Ascending aorta (tissue), 2 donors: ENCODE measurements around the gene ASB18. TPM values are rescaled to one million over a fixed set of nuclear protein-coding genes. Genes with fewer than 3 reads are reported as not detected.

ENCODE experiments used
- DNase-seq, 2 donors: peaks; one replicate each; pipeline ENCODE4 v3.0.0-alpha.2; 2019; ENCODE audit warnings: low spot score in 2 of 2
- H3K27ac ChIP-seq, 2 donors: fragments of 200-600 bp; sonication (generic); one replicate each; pipeline ENCODE4 v1.5.1; 2016 to 2017; ENCODE audit warnings: mild to moderate bottlenecking in 1 of 2
- H3K27me3 ChIP-seq: fragments of 200-600 bp; sonication (generic); one replicate; pipeline ENCODE4 v1.5.1; 2017
- H3K36me3 ChIP-seq, 2 donors: fragments of 200-600 bp; sonication (generic); one replicate each; pipeline ENCODE4 v1.5.1; 2016
- H3K4me1 ChIP-seq, 2 donors: fragments of 200-600 bp; sonication (generic); one replicate each; pipeline ENCODE4 v1.5.1; 2016 to 2017; ENCODE audit warnings: mild to moderate bottlenecking in 1 of 2
- H3K4me3 ChIP-seq, 2 donors: fragments of 200-600 bp; sonication (generic); one replicate each; pipeline ENCODE4 v1.5.1; 2016 to 2017; ENCODE audit warnings: mild to moderate bottlenecking in 1 of 2
- H3K9me3 ChIP-seq, 2 donors: fragments of 200-600 bp; sonication (generic); one replicate each; pipeline ENCODE4 v1.5.1; 2016
- CTCF ChIP-seq, 3 experiments: fragments of 200-600 bp in 2 of 3; fragments of 450-650 bp in 1 of 3; sonication (generic) in 2 of 3; IDR thresholded peaks; one replicate each; pipeline ENCODE4 v1.5.1; 2016 to 2019; ENCODE audit warnings: antibody characterized with exemption in 3 of 3, mild to moderate bottlenecking in 1 of 3, moderate library complexity in 1 of 3
- intact Hi-C: fragments of 100-400 bp; cut with DNase I; formaldehyde crosslinking; loops from one replicate; pipeline ENCODE4 v1.15.1; 2023
- total RNA-seq: library from RNA; depleted of rRNA; stranded (reverse); fragments of >200 nt; gene quantifications from one replicate; pipeline ENCODE4 v1.1.0, GENCODE V29; 2016

Gene ASB18
- total RNA-seq, 1 donor from 2014 or later = not detected

- H3K4me1 ChIP-seq = no peaks in the 10 kb centered on the region
- no peak overlapping the region for H3K27ac ChIP-seq
- no peaks in the 10 kb centered on the region for H3K36me3 ChIP-seq
- H3K27me3 ChIP-seq = no peaks in the 10 kb centered on the region
- TF ChIP-seq CTCF (IDR thresholded peaks at IDR 0.05) = no peak
- H3K4me3 ChIP-seq = no peak overlapping the region
- no peak for DNase-seq
- intact Hi-C loops = no loop called here
- no peaks in the 10 kb centered on the region for H3K9me3 ChIP-seq
These were observed 67.8 kb downstream of the ASB18 start for GRCh38 chr2:236196366-236196765.

DNA sequence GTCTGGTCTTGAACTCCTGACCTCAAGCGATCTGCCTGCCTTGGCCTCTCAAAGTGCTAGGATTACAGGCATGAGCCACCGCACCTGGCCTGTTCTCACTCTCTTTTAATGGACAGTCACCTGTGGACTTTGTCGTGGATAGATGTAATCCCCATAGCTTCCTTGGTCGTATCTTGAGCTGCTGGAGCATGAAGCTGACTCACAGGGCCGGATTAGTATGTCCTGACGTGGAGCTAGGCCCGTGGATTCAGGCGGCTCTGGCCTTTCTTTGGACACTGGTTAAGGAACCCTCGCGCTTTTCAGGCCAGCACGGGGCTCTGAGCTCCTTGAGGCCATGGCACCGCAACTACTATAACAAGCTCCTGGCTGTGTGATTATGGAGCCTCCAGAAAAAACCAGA is 68.5 kb downstream of the ASB18 start:
- DNase-seq = no peak
- Histone ChIP-seq H3K4me3 (no peak overlapping the region), H3K36me3 (no peaks in the 10 kb centered on the region), H3K4me1 (no peaks in the 10 kb centered on the region), H3K9me3 (no peaks in the 10 kb centered on the region), H3K27ac (no peak overlapping the region), H3K27me3 (no peaks in the 10 kb centered on the region)
- intact Hi-C loops = no loop called here
- TF ChIP-seq CTCF (IDR thresholded peaks at IDR 0.05) = no peak

DNA sequence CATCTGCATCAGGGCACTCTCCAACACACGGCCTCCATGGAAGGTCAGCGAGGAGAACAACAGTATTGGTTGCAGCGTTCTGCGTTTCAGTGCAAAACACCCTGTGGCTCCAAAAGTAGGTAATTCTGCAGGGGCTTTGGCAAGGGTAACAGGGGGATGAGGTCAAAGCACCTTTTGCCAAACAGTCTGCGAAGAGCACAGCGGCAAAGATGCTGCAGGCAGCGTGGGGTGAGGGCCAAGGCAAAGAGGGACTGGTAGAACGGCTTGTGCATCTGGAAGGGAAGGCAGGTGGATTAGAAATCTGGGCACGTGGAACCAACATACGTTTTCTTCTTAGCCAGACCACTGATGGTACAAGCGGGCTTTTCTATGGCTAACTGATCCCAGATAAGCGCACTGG is 69.4 kb downstream of the ASB18 start:
- TF ChIP-seq CTCF (IDR thresholded peaks at IDR 0.05) = no peak
- Histone ChIP-seq H3K4me3 (no peak overlapping the region), H3K36me3 (no peaks in the 10 kb centered on the region), H3K4me1 (no peaks in the 10 kb centered on the region), H3K27me3 (no peaks in the 10 kb centered on the region), H3K27ac (no peak overlapping the region), H3K9me3 (no peaks in the 10 kb centered on the region)
- DNase-seq = no peak
- intact Hi-C loops = no loop called here

- H3K9me3 ChIP-seq = no peaks in the 10 kb centered on the region
- TF ChIP-seq CTCF (IDR thresholded peaks at IDR 0.05) = no peak
These were observed 71.2 kb downstream of the ASB18 start for GRCh38 chr2:236193026-236193425.

DNA sequence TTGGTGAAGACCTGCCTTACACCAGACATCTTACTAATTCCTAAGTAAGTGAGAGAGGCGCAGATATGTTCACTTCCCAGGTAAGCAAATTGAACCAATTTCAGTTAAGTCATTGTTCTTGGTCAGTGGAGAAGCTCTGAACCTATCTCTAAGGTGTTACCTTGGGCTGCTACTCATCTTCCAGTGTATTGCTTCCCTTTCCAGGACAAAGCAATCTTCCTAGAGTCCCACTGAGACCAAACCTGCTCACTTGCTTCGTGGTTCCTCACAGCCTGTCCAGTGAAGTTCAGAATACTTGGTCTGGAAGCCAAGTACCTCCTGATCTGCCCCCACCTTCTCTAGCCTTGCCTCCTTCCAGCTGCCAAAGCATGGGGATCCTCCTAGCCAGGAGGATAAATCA is 73.5 kb downstream of the ASB18 start:
- H3K9me3 ChIP-seq = no peaks in the 10 kb centered on the region
- H3K36me3 ChIP-seq = no peaks in the 10 kb centered on the region
- no peak overlapping the region for H3K4me3 ChIP-seq
- no peak overlapping the region for H3K27ac ChIP-seq
- intact Hi-C loops = no loop called here
- H3K27me3 ChIP-seq = no peaks in the 10 kb centered on the region
- no peak for DNase-seq
- H3K4me1 ChIP-seq = no peaks in the 10 kb centered on the region
- TF ChIP-seq CTCF (IDR thresholded peaks at IDR 0.05) = no peak

More at GRCh38 chr2:236193026-236193425, 71.2 kb downstream of the ASB18 start:
- Histone ChIP-seq H3K27me3 (no peaks in the 10 kb centered on the region), H3K4me3 (no peak overlapping the region), H3K36me3 (no peaks in the 10 kb centered on the region), H3K4me1 (no peaks in the 10 kb centered on the region), H3K27ac (no peak overlapping the region)
- intact Hi-C loops = no loop called here
- no peak for DNase-seq

DNA sequence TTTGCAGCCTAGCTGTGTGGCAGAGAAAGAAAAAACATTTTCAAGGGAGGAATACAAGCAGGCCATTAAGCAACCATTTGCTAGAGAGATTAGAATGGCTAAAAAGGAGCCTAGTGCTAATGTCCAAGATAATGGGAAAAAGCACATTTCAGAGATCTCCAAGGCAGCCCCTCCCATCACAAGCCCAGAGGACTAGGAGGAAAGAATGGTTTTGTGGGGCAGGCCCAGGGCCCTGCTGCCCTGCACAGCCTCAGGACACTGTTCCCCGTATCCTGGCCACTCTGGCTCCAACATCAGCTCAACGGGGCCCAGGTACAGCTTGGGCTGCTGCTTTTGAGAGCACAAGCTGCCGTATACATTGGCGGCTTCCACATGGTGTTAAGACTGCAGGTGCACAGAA is 79.5 kb downstream of the ASB18 start:
- Histone ChIP-seq H3K4me1 (peaks cover 0 to under 1% of the 10 kb centered on the region in 2 donors), H3K27me3 (peaks cover under 1% of the 10 kb centered on the region), H3K4me3 (no peak overlapping the region), H3K36me3 (no peaks in the 10 kb centered on the region), H3K27ac (no peak overlapping the region), H3K9me3 (no peaks in the 10 kb centered on the region)
- no peak for DNase-seq
- TF ChIP-seq CTCF (IDR thresholded peaks at IDR 0.05) = no peak
- intact Hi-C loops = loop anchor here (5.0 kb wide), 1 partner anchor 417 kb away; no protein-coding TSS in a partner anchor
